Measurements from ENCODE around the gene MKKS. TPM values are rescaled to one million over a fixed set of nuclear protein-coding genes. Genes with fewer than 3 reads are reported as not detected.
A peak's percentile ranks its signal among the peaks of the same experiment; 100 is the strongest.

MKKS gene
- total and polyA plus RNA-seq, 2 of the 13 experiments (the other 11 are each of a cell fraction or from before 2014, with no cell fraction given), result 26.7 to 34.5 TPM

DNA sequence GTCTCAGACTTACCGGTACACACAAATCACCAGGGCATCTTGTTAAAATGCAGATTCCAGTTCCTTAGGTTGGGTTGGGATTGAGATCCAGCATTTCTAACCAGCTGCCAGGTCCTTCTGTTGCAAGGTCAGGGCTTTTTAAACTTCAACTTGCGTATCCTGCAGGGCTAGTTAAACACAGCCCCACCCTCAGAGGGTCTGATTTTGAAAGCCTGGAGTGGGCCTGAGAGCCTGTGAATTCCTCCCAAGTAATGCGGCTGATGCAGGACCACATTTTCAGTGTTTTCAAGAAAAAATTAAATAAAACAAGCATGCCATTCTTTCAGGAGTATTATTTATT lies 65.3 kb downstream of the MKKS start (continued):
- no peak for TF ChIP-seq HDAC6 (IDR thresholded peaks at IDR 0.05; ENCODE audit: low read depth, low read length)
- TF ChIP-seq ZNF292 (CRISPR knock-in tag; IDR thresholded peaks at IDR 0.05; ENCODE audit: borderline replicate concordance, low read depth), result no peak
- 0 out of 2 replicates have a peak, but pooled peaks have one; percentile 50 for TF ChIP-seq NR1H2 (CRISPR knock-in tag; IDR thresholded peaks at IDR 0.05; ENCODE audit: borderline replicate concordance, low read depth)
- TF ChIP-seq ZNF570 (CRISPR knock-in tag; IDR thresholded peaks at IDR 0.05; ENCODE audit: borderline replicate concordance), result no peak
- peak; percentile 68; the same call in 1 of the 2 replicates for TF ChIP-seq BCL6 (CRISPR knock-in tag; IDR thresholded peaks at IDR 0.05)
- TF ChIP-seq ZNF256 (CRISPR knock-in tag; conservative IDR thresholded peaks at IDR 0.05), result no peak
- TF ChIP-seq HIVEP1 (CRISPR knock-in tag; IDR thresholded peaks at IDR 0.05), result no peak
- no peak for TF ChIP-seq ZFP36 (IDR thresholded peaks at IDR 0.05; ENCODE audit: borderline replicate concordance, low read depth, low read length, partially characterized antibody)
- no peak for TF ChIP-seq PPARG (CRISPR knock-in tag; conservative IDR thresholded peaks at IDR 0.05)
- peak; percentile 7; the same call in 1 of the 2 replicates for TF ChIP-seq ZNF782 (CRISPR knock-in tag; IDR thresholded peaks at IDR 0.05; ENCODE audit: borderline replicate concordance)
- no peak for TF ChIP-seq ZNF605 (CRISPR knock-in tag; IDR thresholded peaks at IDR 0.05)
- no peak for TF ChIP-seq ZNF460 (CRISPR knock-in tag; IDR thresholded peaks at IDR 0.05; ENCODE audit: borderline replicate concordance)
- peak; percentile 71; the same call in 1 of the 2 replicates for TF ChIP-seq SPEN (CRISPR knock-in tag; IDR thresholded peaks at IDR 0.05; ENCODE audit: low read depth)
- 0 out of 2 replicates have a peak, but pooled peaks have one; percentile 34 for TF ChIP-seq GATAD2A (CRISPR knock-in tag; IDR thresholded peaks at IDR 0.05)
- TF ChIP-seq, protein P1, sequence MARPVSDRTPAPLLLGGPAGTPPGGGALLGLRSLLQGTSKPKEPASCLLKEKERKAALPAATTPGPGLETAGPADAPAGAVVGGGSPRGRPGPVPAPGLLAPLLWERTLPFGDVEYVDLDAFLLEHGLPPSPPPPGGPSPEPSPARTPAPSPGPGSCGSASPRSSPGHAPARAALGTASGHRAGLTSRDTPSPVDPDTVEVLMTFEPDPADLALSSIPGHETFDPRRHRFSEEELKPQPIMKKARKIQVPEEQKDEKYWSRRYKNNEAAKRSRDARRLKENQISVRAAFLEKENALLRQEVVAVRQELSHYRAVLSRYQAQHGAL (CRISPR knock-in tag; IDR thresholded peaks at IDR 0.05; ENCODE audit: not compliant biosample characterization), result no peak
- TF ChIP-seq POLR2G (IDR thresholded peaks at IDR 0.05; ENCODE audit: low read depth, low read length), result no peak
- 0 out of 2 replicates have a peak, but pooled peaks have one; percentile 73 for TF ChIP-seq PAX8 (CRISPR knock-in tag; IDR thresholded peaks at IDR 0.05; ENCODE audit: borderline replicate concordance)
- no peak for TF ChIP-seq JARID2 (CRISPR knock-in tag; IDR thresholded peaks at IDR 0.05; ENCODE audit: insufficient replicate concordance)
- TF ChIP-seq, protein P2, sequence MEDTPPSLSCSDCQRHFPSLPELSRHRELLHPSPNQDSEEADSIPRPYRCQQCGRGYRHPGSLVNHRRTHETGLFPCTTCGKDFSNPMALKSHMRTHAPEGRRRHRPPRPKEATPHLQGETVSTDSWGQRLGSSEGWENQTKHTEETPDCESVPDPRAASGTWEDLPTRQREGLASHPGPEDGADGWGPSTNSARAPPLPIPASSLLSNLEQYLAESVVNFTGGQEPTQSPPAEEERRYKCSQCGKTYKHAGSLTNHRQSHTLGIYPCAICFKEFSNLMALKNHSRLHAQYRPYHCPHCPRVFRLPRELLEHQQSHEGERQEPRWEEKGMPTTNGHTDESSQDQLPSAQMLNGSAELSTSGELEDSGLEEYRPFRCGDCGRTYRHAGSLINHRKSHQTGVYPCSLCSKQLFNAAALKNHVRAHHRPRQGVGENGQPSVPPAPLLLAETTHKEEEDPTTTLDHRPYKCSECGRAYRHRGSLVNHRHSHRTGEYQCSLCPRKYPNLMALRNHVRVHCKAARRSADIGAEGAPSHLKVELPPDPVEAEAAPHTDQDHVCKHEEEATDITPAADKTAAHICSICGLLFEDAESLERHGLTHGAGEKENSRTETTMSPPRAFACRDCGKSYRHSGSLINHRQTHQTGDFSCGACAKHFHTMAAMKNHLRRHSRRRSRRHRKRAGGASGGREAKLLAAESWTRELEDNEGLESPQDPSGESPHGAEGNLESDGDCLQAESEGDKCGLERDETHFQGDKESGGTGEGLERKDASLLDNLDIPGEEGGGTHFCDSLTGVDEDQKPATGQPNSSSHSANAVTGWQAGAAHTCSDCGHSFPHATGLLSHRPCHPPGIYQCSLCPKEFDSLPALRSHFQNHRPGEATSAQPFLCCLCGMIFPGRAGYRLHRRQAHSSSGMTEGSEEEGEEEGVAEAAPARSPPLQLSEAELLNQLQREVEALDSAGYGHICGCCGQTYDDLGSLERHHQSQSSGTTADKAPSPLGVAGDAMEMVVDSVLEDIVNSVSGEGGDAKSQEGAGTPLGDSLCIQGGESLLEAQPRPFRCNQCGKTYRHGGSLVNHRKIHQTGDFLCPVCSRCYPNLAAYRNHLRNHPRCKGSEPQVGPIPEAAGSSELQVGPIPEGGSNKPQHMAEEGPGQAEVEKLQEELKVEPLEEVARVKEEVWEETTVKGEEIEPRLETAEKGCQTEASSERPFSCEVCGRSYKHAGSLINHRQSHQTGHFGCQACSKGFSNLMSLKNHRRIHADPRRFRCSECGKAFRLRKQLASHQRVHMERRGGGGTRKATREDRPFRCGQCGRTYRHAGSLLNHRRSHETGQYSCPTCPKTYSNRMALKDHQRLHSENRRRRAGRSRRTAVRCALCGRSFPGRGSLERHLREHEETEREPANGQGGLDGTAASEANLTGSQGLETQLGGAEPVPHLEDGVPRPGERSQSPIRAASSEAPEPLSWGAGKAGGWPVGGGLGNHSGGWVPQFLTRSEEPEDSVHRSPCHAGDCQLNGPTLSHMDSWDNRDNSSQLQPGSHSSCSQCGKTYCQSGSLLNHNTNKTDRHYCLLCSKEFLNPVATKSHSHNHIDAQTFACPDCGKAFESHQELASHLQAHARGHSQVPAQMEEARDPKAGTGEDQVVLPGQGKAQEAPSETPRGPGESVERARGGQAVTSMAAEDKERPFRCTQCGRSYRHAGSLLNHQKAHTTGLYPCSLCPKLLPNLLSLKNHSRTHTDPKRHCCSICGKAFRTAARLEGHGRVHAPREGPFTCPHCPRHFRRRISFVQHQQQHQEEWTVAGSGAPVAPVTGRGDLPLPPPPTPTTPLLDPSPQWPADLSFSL (CRISPR knock-in tag; IDR thresholded peaks at IDR 0.05), result no peak
- no peak for TF ChIP-seq ZNF629 (CRISPR knock-in tag; conservative IDR thresholded peaks at IDR 0.05)
- TF ChIP-seq PTBP1 (IDR thresholded peaks at IDR 0.05; ENCODE audit: low read depth, low read length, poor library complexity, severe bottlenecking), result no peak

All from HepG2 (cell line).